H1 (cell line): ENCODE measurements around the gene SLC1A4. TPM values are rescaled to one million over a fixed set of nuclear protein-coding genes. Genes with fewer than 3 reads are reported as not detected.

Source experiments
- CTCF ChIA-PET: fragments of 300-600 bp; sonication (Branson Sonifier 250); formaldehyde crosslinking; loops from one replicate; lab custom pipeline; 2021; ENCODE audit not compliant: partially characterized antibody; lab: Charles Lee
- POLR2A ChIA-PET: fragments of 300-600 bp; sonication (Branson Sonifier 250); formaldehyde crosslinking; loops from one replicate; lab custom pipeline; 2021; ENCODE audit warnings: inconsistent platforms; ENCODE audit not compliant: partially characterized antibody; lab: Charles Lee
- DNase-seq, 2 experiments: peaks; one replicate each; pipeline versions ENCODE4 v3.0.0 to v3.0.0-alpha.2; 2010 to 2022; ENCODE audit warnings: low spot score in 2 of 2, low read depth in 1 of 2, mixed read lengths in 1 of 2
- FAIRE-seq: peaks from 2 replicates; lab custom pipeline; 2011; peaks lifted over from hg19 to GRCh38; lab: Jason Lieb, UNC
- H2AFZ ChIP-seq: 2 replicates; pipeline ENCODE4 v1.8.1; 2012; ENCODE audit warnings: low read length, inconsistent platforms
- H2AK5ac ChIP-seq: 2 replicates; pipeline ENCODE4 v1.6.1; 2013; ENCODE audit warnings: low read depth, low read length
- H2BK120ac ChIP-seq: replicated peaks from 2 replicates; pipeline ENCODE3; 2013; ENCODE audit warnings: low read depth, low read length, inconsistent platforms
- H2BK12ac ChIP-seq: 2 replicates; pipeline ENCODE4 v1.6.1; 2013; ENCODE audit warnings: low read depth, low read length
- H2BK15ac ChIP-seq: 2 replicates; pipeline ENCODE4 v1.6.1; 2013; ENCODE audit warnings: low read length
- H2BK20ac ChIP-seq: 2 replicates; pipeline ENCODE4 v1.6.1; 2013; ENCODE audit warnings: low read length
- H2BK5ac ChIP-seq: 2 replicates; pipeline ENCODE4 v1.6.1; 2013; ENCODE audit warnings: low read depth, low read length
- H3K14ac ChIP-seq: 2 replicates; pipeline ENCODE4 v1.6.1; 2013; ENCODE audit warnings: inconsistent platforms; ENCODE audit not compliant: insufficient read length
- H3K18ac ChIP-seq: 2 replicates; pipeline ENCODE4 v1.6.1; 2013; ENCODE audit warnings: low read length; ENCODE audit errors: extremely low read depth
- H3K23ac ChIP-seq: 2 replicates; pipeline ENCODE4 v1.6.1; 2013; ENCODE audit warnings: inconsistent platforms; ENCODE audit not compliant: insufficient read length
- H3K23me2 ChIP-seq: 2 replicates; pipeline ENCODE4 v1.6.1; 2013; ENCODE audit warnings: low read depth, low read length
- H3K27ac ChIP-seq: 2 replicates; pipeline ENCODE4 v1.6.1; 2011; ENCODE audit warnings: low read depth, low read length, inconsistent platforms
- H3K27me3 ChIP-seq, 4 experiments: replicated peaks in 1 of 4; 1 replicate in 1 of 4; 2 replicates in 3 of 4; pipeline versions ENCODE4 v1.6.1 to v1.8.1; 2011 to 2013; ENCODE audit warnings: low read length in 3 of 4, mild to moderate bottlenecking in 3 of 4, inconsistent platforms in 2 of 4, mixed read lengths in 2 of 4, moderate library complexity in 1 of 4; ENCODE audit not compliant: control insufficient read depth in 3 of 4, insufficient read depth in 3 of 4; ENCODE audit errors: extremely low read depth in 1 of 4
- H3K36me3 ChIP-seq, 4 experiments: 2 replicates each; pipeline versions ENCODE4 v1.6.1 to v1.8.1; 2011 to 2013; ENCODE audit warnings: mild to moderate bottlenecking in 4 of 4, low read length in 3 of 4, moderate library complexity in 2 of 4, control low read depth in 1 of 4, inconsistent platforms in 1 of 4; ENCODE audit not compliant: insufficient read depth in 4 of 4, control insufficient read depth in 2 of 4
- H3K4ac ChIP-seq: replicated peaks from 2 replicates; pipeline ENCODE3; 2013; ENCODE audit warnings: low read length, low read depth, mixed read lengths, inconsistent platforms; ENCODE audit not compliant: insufficient read length
- H3K4me1 ChIP-seq, 4 experiments: replicated peaks in 1 of 4; 1 replicate in 1 of 4; 2 replicates in 3 of 4; pipeline versions ENCODE4 v1.6.1 to v1.8.1; 2011 to 2013; ENCODE audit warnings: low read length in 3 of 4, inconsistent platforms in 2 of 4, mixed read lengths in 1 of 4; ENCODE audit not compliant: insufficient read depth in 4 of 4, control insufficient read depth in 3 of 4
- H3K4me2 ChIP-seq, 2 experiments: 2 replicates each; pipeline versions ENCODE4 v1.6.1 to v1.8.1; 2011 to 2013; ENCODE audit warnings: low read depth in 2 of 2, low read length in 2 of 2, control low read depth in 1 of 2, inconsistent platforms in 1 of 2, mild to moderate bottlenecking in 1 of 2; ENCODE audit not compliant: insufficient read depth in 1 of 2
- H3K4me3 ChIP-seq, 4 experiments: fragments of 200-600, 300-600 bp in 1 of 4; sonication (generic), shearing (Covaris generic), sonication (Bioruptor Twin) in 1 of 4; 2 replicates each; pipeline versions ENCODE4 v1.5.1 to v1.8.1; 2011 to 2016; ENCODE audit warnings: low read length in 4 of 4, low read depth in 3 of 4, control low read depth in 2 of 4, inconsistent platforms in 2 of 4, mild to moderate bottlenecking in 2 of 4, mixed read lengths in 1 of 4, moderate library complexity in 1 of 4; ENCODE audit not compliant: insufficient read depth in 2 of 4; ENCODE audit errors: extremely low read depth in 1 of 4
- H3K56ac ChIP-seq: replicated peaks from 2 replicates; pipeline ENCODE3; 2013; ENCODE audit warnings: low read depth, mild to moderate bottlenecking, mixed read lengths, low read length, inconsistent platforms; ENCODE audit not compliant: insufficient read length
- H3K79me1 ChIP-seq: 2 replicates; pipeline ENCODE4 v1.6.1; 2013; ENCODE audit warnings: low read depth, low read length, control low read depth
- H3K79me2 ChIP-seq, 2 experiments: 2 replicates each; pipeline versions ENCODE4 v1.6.1 to v1.8.1; 2012 to 2013; ENCODE audit warnings: low read length in 2 of 2, mild to moderate bottlenecking in 2 of 2, inconsistent platforms in 1 of 2; ENCODE audit not compliant: insufficient read depth in 2 of 2, control insufficient read depth in 1 of 2
- H3K9ac ChIP-seq, 4 experiments: replicated peaks in 1 of 4; 1 replicate in 1 of 4; 2 replicates in 3 of 4; pipeline versions ENCODE4 v1.6.1 to v1.8.1; 2011 to 2013; ENCODE audit warnings: low read depth in 3 of 4, low read length in 3 of 4, control low read depth in 2 of 4, mild to moderate bottlenecking in 2 of 4, moderate library complexity in 2 of 4, inconsistent platforms in 1 of 4; ENCODE audit errors: extremely low read depth in 1 of 4
- H3K9me3 ChIP-seq, 2 experiments: 2 replicates each; pipeline versions ENCODE4 v1.6.1 to v1.8.1; 2012 to 2013; ENCODE audit warnings: mild to moderate bottlenecking in 2 of 2, moderate library complexity in 2 of 2, control low read depth in 1 of 2, inconsistent platforms in 1 of 2, low read depth in 1 of 2, low read length in 1 of 2, mixed read lengths in 1 of 2; ENCODE audit not compliant: insufficient read depth in 2 of 2
- H4K20me1 ChIP-seq, 2 experiments: replicated peaks in 1 of 2; 2 replicates each; pipeline versions ENCODE3 to v1.8.1; 2011 to 2013; ENCODE audit warnings: inconsistent platforms in 2 of 2, low read length in 2 of 2, mild to moderate bottlenecking in 1 of 2; ENCODE audit not compliant: insufficient read depth in 2 of 2, control insufficient read depth in 1 of 2
- H4K5ac ChIP-seq: 2 replicates; pipeline ENCODE4 v1.6.1; 2013; ENCODE audit warnings: low read length, low read depth, mixed read lengths, inconsistent platforms; ENCODE audit not compliant: insufficient read length
- H4K8ac ChIP-seq: 2 replicates; pipeline ENCODE4 v1.8.0; 2013; ENCODE audit warnings: mild to moderate bottlenecking, moderate library complexity, low read length, inconsistent platforms; ENCODE audit not compliant: insufficient read depth; ENCODE audit errors: extremely low read depth
- H4K91ac ChIP-seq: replicated peaks from 2 replicates; pipeline ENCODE3; 2013; ENCODE audit warnings: low read length, mixed read lengths, inconsistent platforms; ENCODE audit not compliant: insufficient read length
- BCL11A ChIP-seq, 2 experiments: IDR thresholded peaks; one replicate each; pipeline ENCODE4 v1.6.1; 2011; ENCODE audit warnings: low read depth in 2 of 2, low read length in 2 of 2, mild to moderate bottlenecking in 2 of 2
- CHD1 ChIP-seq: IDR thresholded peaks from 2 replicates; pipeline ENCODE4 v1.6.1; 2012; ENCODE audit warnings: low read depth, low read length, improper control_type of control experiment
- CREB1 ChIP-seq: IDR thresholded peaks from 2 replicates; pipeline ENCODE4 v1.6.1; 2012; ENCODE audit warnings: inconsistent platforms
- CTCF ChIP-seq, 3 experiments: IDR thresholded peaks; 1 replicate in 2 of 3; 2 replicates in 1 of 3; pipeline versions ENCODE4 v1.5.1 to v1.6.1; 2011; ENCODE audit warnings: low read length in 3 of 3, mild to moderate bottlenecking in 3 of 3, inconsistent platforms in 2 of 3, low read depth in 1 of 3, moderate library complexity in 1 of 3; ENCODE audit not compliant: insufficient read depth in 1 of 3; ENCODE audit errors: control extremely low read depth in 1 of 3
- EGR1 ChIP-seq: IDR thresholded peaks from 2 replicates; pipeline ENCODE4 v1.6.1; 2011; ENCODE audit warnings: low read depth, low read length, borderline replicate concordance
- KDM1A ChIP-seq: fragments of 200-600, 300-600 bp; sonication (generic); IDR thresholded peaks from 2 replicates; pipeline ENCODE4 v1.7.1; 2016; ENCODE audit warnings: mild to moderate bottlenecking, low read length, borderline replicate concordance
- POLR2AphosphoS5 ChIP-seq: IDR thresholded peaks from 2 replicates; pipeline ENCODE4 v1.6.1; 2011; ENCODE audit warnings: low read depth, low read length
- SAP30 ChIP-seq: fragments of 300-600 bp; sonication (generic); IDR thresholded peaks from 2 replicates; pipeline ENCODE4 v1.7.1; 2012; ENCODE audit warnings: low read length, moderate library complexity, mild to moderate bottlenecking, inconsistent platforms; ENCODE audit not compliant: insufficient read depth, insufficient replicate concordance
- SP1 ChIP-seq: IDR thresholded peaks from 2 replicates; pipeline ENCODE4 v1.6.1; 2011; ENCODE audit warnings: low read depth, low read length
- USF2 ChIP-seq: IDR thresholded peaks from 2 replicates; pipeline ENCODE4 v1.6.1; 2011; ENCODE audit warnings: low read length, improper control_type of control experiment
- WGBS, 2 experiments: shearing (Covaris generic) in 1 of 2; methylation state at CpG; one replicate each; pipeline versions ENCODE4 v1.1.6 to v1.1.7; 2013 to 2015; ENCODE audit warnings: low lambda C conversion rate in 2 of 2, mixed read lengths in 2 of 2, inconsistent platforms in 1 of 2, low coverage in 1 of 2, missing lambda C conversion rate in 1 of 2; ENCODE audit not compliant: insufficient replicate concordance in 2 of 2, insufficient coverage in 1 of 2, insufficient read length in 1 of 2; ENCODE audit errors: extremely low coverage in 1 of 2, missing lambda C conversion rate in 1 of 2; 5-methylcytosine and 5-hydroxymethylcytosine counted together
- polyA plus RNA-seq, 7 experiments: library from polyadenylated mRNA; depleted of rRNA in 3 of 7; stranded (reverse) in 5 of 7; unstranded in 2 of 7; fragments of >200 nt in 5 of 7; fragments of 200-250 nt in 2 of 7; gene quantifications; 1 replicate in 5 of 7; 2 replicates in 1 of 7; 4 replicates in 1 of 7; pipeline versions ENCODE4 v1.2.1 to v1.2.3, GENCODE V29; 2011 to 2013; ENCODE audit warnings: missing spikeins in 2 of 7, mixed read lengths in 2 of 7
- total RNA-seq: library from RNA; stranded (reverse); fragmentation: NEBNext Ultra II Directional; extraction: Animal tissue kit (Norgen Biotek cat#: 25700); gene quantifications from 2 replicates; pipeline ENCODE4 v1.2.1, GENCODE V29; 2021

SLC1A4 gene
- total and polyA plus RNA-seq, 2 of the 8 experiments (the other 6 are each of a cell fraction or from before 2014, with no cell fraction given): 0.44 to 0.86 TPM

GRCh38 chr2:64966839-64967238, 22.4 kb upstream of the SLC1A4 start:
- H3K79me2 ChIP-seq: no peaks in the 10 kb centered on the region
- WGBS, 2 experiments: 87% methylated on average over 7 of the region's 7 CpGs; no CpG with 5 or more reads in 1 of the 2 experiments
- no peaks in the 10 kb centered on the region for H3K79me1 ChIP-seq
- ChIA-PET POLR2A (interaction anchor here (1.0 kb wide), 1 partner anchor 10 kb away, joined by 6 read pairs; no protein-coding TSS in a partner anchor), CTCF (interaction anchor here (1.2 to 2.8 kb wide), 3 partner anchors 10 to 49 kb away, joined by 3 to 7 read pairs (median 3); no protein-coding TSS in a partner anchor)
- H4K5ac ChIP-seq: no peak overlapping the region
- H2BK5ac ChIP-seq: no peak overlapping the region
- no peak overlapping the region for H4K91ac ChIP-seq
- H4K20me1 ChIP-seq: no peaks in the 10 kb centered on the region
- no peaks in the 10 kb centered on the region for H3K23me2 ChIP-seq
- no peak overlapping the region for H3K4me3 ChIP-seq
- H2AFZ ChIP-seq: no peak overlapping the region
- H4K8ac ChIP-seq: no peak overlapping the region
- no peak overlapping the region for H3K4ac ChIP-seq
- FAIRE-seq (no peak), DNase-seq (no peak)
- no peaks in the 10 kb centered on the region for H3K9me3 ChIP-seq
- H2BK20ac ChIP-seq: no peak overlapping the region
- H3K9ac ChIP-seq: no peak overlapping the region
- H3K27ac ChIP-seq: no peak overlapping the region
- no peak overlapping the region for H3K18ac ChIP-seq
- H3K27me3 ChIP-seq: no peaks in the 10 kb centered on the region; a peak in 1 of 7 replicates
- no peak overlapping the region for H2BK15ac ChIP-seq
- no peak overlapping the region for H2BK12ac ChIP-seq
- H3K4me2 ChIP-seq: no peak overlapping the region
- no peaks in the 10 kb centered on the region for H3K4me1 ChIP-seq
- no peak overlapping the region for H3K23ac ChIP-seq
- no peak overlapping the region for H3K14ac ChIP-seq
- H2BK120ac ChIP-seq: no peak overlapping the region
- no peaks in the 10 kb centered on the region for H3K36me3 ChIP-seq
- H3K56ac ChIP-seq: no peak overlapping the region
- no peak overlapping the region for H2AK5ac ChIP-seq
- no peak for TF ChIP-seq KDM1A
- no peak for TF ChIP-seq POLR2AphosphoS5
- TF ChIP-seq USF2: no peak
- no peak for TF ChIP-seq CREB1
- no peak for TF ChIP-seq SAP30
- no peak for TF ChIP-seq EGR1
- TF ChIP-seq CHD1: no peak
- no peak for TF ChIP-seq CTCF (IDR thresholded peaks at IDR 0.05; ENCODE audit: control extremely low read depth in 1 of 3, insufficient read depth in 1 of 3, low read depth in 1 of 3, low read length in 3 of 3)
- TF ChIP-seq SP1: no peak
- TF ChIP-seq BCL11A (IDR thresholded peaks at IDR 0.05; ENCODE audit: low read depth in 2 of 2, low read length in 2 of 2): no peak
